ENCODE measurements around the gene SLCO3A1.

Gene SLCO3A1

DNA sequence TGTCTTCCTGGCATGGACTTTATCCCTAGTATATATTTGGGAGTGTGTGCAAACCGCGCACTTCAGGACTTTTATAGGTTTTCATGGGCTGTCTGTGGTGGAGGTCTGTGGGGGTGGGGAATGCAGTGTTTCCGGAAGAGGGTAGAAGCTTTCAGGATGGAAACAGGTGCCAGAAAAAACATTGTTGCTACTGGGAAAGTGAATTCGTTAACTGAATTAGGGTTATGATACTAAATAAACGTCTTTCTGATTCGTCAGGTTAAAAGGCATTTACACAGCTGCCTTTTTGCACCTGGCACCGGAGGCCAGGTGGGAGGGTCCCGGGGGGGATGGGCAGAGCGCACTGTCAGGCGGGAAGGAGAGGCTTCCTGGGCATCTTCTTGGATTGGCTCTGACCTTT lies 62.1 kb downstream of the SLCO3A1 start (continued):
- TF ChIP-seq, protein P1, sequence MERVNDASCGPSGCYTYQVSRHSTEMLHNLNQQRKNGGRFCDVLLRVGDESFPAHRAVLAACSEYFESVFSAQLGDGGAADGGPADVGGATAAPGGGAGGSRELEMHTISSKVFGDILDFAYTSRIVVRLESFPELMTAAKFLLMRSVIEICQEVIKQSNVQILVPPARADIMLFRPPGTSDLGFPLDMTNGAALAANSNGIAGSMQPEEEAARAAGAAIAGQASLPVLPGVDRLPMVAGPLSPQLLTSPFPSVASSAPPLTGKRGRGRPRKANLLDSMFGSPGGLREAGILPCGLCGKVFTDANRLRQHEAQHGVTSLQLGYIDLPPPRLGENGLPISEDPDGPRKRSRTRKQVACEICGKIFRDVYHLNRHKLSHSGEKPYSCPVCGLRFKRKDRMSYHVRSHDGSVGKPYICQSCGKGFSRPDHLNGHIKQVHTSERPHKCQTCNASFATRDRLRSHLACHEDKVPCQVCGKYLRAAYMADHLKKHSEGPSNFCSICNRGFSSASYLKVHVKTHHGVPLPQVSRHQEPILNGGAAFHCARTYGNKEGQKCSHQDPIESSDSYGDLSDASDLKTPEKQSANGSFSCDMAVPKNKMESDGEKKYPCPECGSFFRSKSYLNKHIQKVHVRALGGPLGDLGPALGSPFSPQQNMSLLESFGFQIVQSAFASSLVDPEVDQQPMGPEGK (tag by site-specific recombination; IDR thresholded peaks at IDR 0.05) = no peak
- peak; percentile 17; the same call in 1 of the 2 replicates for TF ChIP-seq OSR2 (tag by site-specific recombination; IDR thresholded peaks at IDR 0.05)
- no peak for TF ChIP-seq ZFHX2 (tag by site-specific recombination; conservative IDR thresholded peaks at IDR 0.05)
- TF ChIP-seq, protein P2, sequence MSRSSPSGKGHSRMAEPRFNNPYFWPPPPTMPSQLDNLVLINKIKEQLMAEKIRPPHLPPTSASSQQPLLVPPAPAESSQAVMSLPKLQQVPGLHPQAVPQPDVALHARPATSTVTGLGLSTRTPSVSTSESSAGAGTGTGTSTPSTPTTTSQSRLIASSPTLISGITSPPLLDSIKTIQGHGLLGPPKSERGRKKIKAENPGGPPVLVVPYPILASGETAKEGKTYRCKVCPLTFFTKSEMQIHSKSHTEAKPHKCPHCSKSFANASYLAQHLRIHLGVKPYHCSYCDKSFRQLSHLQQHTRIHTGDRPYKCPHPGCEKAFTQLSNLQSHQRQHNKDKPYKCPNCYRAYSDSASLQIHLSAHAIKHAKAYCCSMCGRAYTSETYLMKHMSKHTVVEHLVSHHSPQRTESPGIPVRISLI (tag by site-specific recombination; IDR thresholded peaks at IDR 0.05) = no peak
- no peak for TF ChIP-seq MYNN (tag by site-specific recombination; IDR thresholded peaks at IDR 0.05; ENCODE audit: borderline replicate concordance)
- no peak for TF ChIP-seq ZNF629 (tag by site-specific recombination; IDR thresholded peaks at IDR 0.05)
- no peak for TF ChIP-seq ZNF223 (tag by site-specific recombination; IDR thresholded peaks at IDR 0.05)
- no peak for TF ChIP-seq HOXC10 (CRISPR knock-in tag; IDR thresholded peaks at IDR 0.05)
- TF ChIP-seq SP2 (tag by site-specific recombination; IDR thresholded peaks at IDR 0.05) = no peak
- TF ChIP-seq ZSCAN16 (tag by site-specific recombination; IDR thresholded peaks at IDR 0.05) = no peak
- TF ChIP-seq ZNF10 (tag by site-specific recombination; IDR thresholded peaks at IDR 0.05) = no peak
- TF ChIP-seq, protein P3, sequence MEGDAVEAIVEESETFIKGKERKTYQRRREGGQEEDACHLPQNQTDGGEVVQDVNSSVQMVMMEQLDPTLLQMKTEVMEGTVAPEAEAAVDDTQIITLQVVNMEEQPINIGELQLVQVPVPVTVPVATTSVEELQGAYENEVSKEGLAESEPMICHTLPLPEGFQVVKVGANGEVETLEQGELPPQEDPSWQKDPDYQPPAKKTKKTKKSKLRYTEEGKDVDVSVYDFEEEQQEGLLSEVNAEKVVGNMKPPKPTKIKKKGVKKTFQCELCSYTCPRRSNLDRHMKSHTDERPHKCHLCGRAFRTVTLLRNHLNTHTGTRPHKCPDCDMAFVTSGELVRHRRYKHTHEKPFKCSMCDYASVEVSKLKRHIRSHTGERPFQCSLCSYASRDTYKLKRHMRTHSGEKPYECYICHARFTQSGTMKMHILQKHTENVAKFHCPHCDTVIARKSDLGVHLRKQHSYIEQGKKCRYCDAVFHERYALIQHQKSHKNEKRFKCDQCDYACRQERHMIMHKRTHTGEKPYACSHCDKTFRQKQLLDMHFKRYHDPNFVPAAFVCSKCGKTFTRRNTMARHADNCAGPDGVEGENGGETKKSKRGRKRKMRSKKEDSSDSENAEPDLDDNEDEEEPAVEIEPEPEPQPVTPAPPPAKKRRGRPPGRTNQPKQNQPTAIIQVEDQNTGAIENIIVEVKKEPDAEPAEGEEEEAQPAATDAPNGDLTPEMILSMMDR (tag by site-specific recombination; IDR thresholded peaks at IDR 0.05) = no peak
- TF ChIP-seq SCRT2 (tag by site-specific recombination; IDR thresholded peaks at IDR 0.05) = peak; percentile 86
- TF ChIP-seq ZNF501 (tag by site-specific recombination; IDR thresholded peaks at IDR 0.05) = no peak
- no peak for TF ChIP-seq ZNF529 (tag by site-specific recombination; IDR thresholded peaks at IDR 0.05; ENCODE audit: insufficient replicate concordance)
- TF ChIP-seq ZBTB8A (tag by site-specific recombination; IDR thresholded peaks at IDR 0.05) = no peak
- TF ChIP-seq, protein P4, sequence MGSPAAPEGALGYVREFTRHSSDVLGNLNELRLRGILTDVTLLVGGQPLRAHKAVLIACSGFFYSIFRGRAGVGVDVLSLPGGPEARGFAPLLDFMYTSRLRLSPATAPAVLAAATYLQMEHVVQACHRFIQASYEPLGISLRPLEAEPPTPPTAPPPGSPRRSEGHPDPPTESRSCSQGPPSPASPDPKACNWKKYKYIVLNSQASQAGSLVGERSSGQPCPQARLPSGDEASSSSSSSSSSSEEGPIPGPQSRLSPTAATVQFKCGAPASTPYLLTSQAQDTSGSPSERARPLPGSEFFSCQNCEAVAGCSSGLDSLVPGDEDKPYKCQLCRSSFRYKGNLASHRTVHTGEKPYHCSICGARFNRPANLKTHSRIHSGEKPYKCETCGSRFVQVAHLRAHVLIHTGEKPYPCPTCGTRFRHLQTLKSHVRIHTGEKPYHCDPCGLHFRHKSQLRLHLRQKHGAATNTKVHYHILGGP (tag by site-specific recombination; IDR thresholded peaks at IDR 0.05) = no peak
- TF ChIP-seq GLIS1 (tag by site-specific recombination; IDR thresholded peaks at IDR 0.05) = peak; percentile 47
- TF ChIP-seq, protein P5, sequence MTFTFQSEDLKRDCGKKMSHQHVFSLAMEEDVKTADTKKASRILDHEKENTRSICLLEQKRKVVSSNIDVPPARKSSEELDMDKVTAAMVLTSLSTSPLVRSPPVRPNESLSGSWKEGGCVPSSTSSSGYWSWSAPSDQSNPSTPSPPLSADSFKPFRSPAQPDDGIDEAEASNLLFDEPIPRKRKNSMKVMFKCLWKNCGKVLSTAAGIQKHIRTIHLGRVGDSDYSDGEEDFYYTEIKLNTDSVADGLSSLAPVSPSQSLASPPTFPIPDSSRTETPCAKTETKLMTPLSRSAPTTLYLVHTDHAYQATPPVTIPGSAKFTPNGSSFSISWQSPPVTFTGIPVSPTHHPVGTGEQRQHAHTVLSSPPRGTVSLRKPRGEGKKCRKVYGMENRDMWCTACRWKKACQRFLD (tag by site-specific recombination; IDR thresholded peaks at IDR 0.05) = no peak
- TF ChIP-seq ZNF404 (tag by site-specific recombination; IDR thresholded peaks at IDR 0.05) = no peak
- no peak for TF ChIP-seq ZBTB17 (tag by site-specific recombination; IDR thresholded peaks at IDR 0.05)
- no peak for TF ChIP-seq ZNF19 (tag by site-specific recombination; IDR thresholded peaks at IDR 0.05; ENCODE audit: low read depth)
- no peak for TF ChIP-seq OVOL3 (tag by site-specific recombination; IDR thresholded peaks at IDR 0.05)
- no peak for TF ChIP-seq ZNF660 (tag by site-specific recombination; IDR thresholded peaks at IDR 0.05)
- no peak for TF ChIP-seq GLI4 (tag by site-specific recombination; IDR thresholded peaks at IDR 0.05)
- no peak for TF ChIP-seq ZNF324 (tag by site-specific recombination; IDR thresholded peaks at IDR 0.05)
- TF ChIP-seq ZNF747 (tag by site-specific recombination; IDR thresholded peaks at IDR 0.05) = no peak
- no peak for TF ChIP-seq ZNF211 (tag by site-specific recombination; IDR thresholded peaks at IDR 0.05; ENCODE audit: low read depth)
- TF ChIP-seq, protein P6, sequence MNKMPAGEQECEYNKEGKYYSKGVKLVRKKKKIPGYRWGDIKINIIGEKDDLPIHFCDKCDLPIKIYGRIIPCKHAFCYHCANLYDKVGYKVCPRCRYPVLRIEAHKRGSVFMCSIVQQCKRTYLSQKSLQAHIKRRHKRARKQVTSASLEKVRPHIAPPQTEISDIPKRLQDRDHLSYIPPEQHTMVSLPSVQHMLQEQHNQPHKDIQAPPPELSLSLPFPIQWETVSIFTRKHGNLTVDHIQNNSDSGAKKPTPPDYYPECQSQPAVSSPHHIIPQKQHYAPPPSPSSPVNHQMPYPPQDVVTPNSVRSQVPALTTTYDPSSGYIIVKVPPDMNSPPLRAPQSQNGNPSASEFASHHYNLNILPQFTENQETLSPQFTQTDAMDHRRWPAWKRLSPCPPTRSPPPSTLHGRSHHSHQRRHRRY (tag by site-specific recombination; IDR thresholded peaks at IDR 0.05) = no peak
